GM19023 (cell line): ENCODE results near the gene INIP.
"Not testable (repeated sequence)": the region's sequence is repeated elsewhere in the genome, so short reads cannot be mapped to it uniquely, and the experiment has no call there.

Source experiments
- ATAC-seq: cut with Tn5 transposase; IDR thresholded peaks from one replicate; pipeline ENCODE4 v1.9.1; 2021; ENCODE audit warnings: mild to moderate bottlenecking, moderate library complexity; ENCODE audit not compliant: unreplicated experiment

Gene INIP

GRCh38 chr9:112677040-112677439 is 40.9 kb downstream of the INIP start:
- ATAC-seq, result no peak

DNA sequence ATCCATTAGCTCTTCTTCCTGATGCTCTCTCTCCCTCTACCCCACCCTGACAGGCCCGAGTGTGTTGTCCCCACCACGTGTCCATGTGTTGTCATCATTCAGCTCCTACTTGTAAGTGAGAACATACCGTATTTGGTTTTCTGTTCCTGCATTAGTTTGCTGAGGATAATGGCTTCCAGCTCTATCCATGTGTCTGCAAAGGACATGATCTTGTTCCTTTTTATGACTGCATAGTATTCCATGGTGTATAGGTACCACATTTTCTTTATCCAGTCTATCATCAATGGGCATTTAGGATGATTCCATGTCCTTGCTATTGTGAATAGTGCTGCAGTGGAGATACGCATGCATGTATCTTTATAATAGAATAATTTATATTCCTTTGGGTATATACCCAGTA is 44.7 kb downstream of the INIP start:
- ATAC-seq, result not testable (repeated sequence)

GRCh38 chr9:112670991-112671625 is 46.8 kb downstream of the INIP start:
- ATAC-seq, result no peak

DNA sequence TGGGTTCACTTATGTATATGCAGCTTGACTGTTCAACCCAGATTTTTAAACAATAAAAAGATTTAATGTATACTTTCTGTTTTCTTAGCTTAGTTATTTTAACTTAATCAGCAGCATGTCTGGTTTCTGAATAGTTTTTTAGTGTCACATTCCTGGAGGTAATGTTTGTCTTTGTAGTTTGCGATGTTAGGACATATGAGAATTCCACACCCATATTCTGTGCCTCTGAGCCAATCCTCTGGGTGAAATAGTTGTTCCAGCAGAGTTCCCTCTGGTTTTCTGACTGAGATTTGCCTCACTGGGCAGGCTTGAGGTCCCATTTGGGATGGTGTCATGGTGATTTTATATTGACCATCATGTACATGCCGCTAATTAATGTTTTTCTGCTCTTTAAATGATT is 48.6 kb downstream of the INIP start:
- no peak for ATAC-seq

DNA sequence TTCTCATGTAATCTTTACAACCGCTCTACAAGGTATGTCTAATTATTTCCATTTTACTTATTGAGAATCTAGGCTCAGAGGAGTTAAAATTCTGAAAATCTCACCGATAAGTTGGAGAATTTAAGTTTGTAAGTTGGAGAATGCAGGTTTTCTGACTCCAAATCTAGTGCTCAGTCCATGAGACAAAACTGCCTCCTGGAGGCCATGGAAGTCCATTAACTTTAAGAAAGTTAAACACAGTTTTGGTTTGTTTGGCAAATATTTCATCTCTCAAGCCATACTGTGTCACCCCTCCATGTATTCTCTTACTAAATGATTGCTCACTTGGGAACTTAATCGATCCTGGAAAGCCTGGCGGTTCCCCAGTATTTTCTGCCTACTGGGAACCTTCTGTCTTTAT is 52.6 kb downstream of the INIP start:
- no peak for ATAC-seq

- no peak for ATAC-seq
These were observed 53.4 kb downstream of the INIP start for GRCh38 chr9:112664531-112664930.

DNA sequence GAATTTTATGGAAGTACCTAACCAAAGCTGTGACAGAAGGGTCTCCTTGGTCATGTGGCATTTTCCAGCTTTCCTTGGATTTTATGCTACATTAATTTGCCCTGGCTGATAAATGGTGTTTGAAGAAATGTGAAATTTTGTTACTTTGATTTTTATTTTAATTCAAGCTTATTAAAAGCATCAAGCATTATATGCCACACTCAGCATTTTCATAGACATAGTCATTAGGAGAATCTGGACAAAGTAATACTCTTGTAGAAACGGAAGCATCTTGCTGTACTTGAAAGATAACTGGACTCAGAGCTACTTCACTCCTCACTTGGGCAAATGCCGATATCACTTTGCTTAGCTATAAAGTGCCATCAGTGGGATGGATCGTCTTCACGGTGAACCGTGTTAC is 54.2 kb downstream of the INIP start:
- no peak for ATAC-seq

GRCh38 chr9:112659906-112660305 is 58.0 kb downstream of the INIP start:
- no peak for ATAC-seq

DNA sequence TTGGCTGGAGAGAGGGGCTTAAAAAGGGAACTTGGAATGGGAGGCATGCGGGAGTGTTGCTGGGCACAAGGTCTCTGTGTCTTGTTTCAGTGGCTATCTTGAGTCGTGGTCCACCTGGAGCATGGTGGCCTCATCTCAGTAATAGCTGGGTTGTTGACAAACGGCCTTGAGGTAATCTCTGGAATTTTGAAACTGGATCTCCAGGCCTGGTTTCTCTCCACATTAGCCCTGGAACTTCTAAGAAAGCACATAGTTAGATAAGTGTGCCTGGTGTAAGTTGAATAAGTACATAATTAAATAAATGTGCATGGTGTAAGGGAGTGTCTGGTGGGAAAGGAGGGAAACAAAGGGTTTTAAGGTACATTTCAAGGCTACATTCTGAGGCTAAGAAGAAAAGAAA is 62.2 kb downstream of the INIP start:
- ATAC-seq, result no peak

DNA sequence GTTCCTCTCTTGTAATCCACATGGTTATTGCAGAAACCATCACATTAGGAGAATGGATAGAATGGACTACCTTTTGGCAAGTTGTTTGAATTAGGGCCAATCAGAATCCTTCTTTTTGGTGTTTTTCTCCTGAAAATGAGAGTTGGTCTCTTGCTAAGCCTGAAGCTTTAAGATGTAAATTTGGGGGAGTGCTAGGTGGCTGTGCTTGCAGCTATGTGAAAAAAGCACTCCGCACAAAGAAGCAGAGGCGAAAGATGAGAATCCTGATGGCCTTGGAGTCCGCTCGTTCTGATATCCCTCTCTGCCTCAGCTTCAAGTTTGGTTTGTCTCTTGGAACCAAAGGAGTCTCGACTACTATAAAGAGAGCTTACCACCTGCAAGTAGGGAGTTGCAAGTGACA is 63.6 kb downstream of the INIP start:
- ATAC-seq, result no peak

DNA sequence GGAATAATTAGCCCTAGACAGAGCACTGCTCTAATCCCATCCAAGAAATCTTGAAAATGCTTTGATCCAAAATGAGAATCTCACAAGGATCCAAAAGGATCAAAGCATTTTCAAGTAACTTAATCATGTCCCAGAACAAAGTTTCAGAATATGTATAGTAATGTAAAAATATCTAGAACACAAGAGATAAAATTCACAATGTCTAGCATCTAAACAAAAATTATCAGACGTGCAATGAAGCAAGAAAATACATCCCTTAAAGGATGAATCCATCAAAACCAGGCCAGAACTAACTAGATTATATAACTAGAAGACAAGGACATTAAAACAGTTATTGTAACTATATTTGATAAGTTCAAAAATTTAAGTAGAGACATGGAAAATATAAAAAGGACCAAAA is 69.3 kb downstream of the INIP start:
- ATAC-seq, result no peak

DNA sequence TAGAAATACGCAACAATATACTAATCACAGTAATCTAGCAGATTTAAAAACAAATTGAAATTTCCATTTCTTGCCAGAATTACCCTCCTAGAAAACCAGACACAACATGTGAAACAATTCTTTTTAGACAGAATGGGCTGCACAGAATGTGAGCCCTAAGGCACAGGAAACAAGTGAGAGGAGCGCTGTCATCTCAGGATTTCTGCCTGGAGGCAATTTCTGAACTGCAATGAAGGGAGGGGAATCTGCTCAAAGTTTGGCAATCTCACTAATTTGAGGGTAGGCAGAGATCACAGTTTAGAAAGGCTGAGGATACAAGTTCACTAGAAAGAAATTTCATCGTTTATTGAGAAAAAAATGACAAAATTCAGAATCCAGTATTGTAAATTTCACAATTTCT is 70.3 kb downstream of the INIP start:
- no peak for ATAC-seq

DNA sequence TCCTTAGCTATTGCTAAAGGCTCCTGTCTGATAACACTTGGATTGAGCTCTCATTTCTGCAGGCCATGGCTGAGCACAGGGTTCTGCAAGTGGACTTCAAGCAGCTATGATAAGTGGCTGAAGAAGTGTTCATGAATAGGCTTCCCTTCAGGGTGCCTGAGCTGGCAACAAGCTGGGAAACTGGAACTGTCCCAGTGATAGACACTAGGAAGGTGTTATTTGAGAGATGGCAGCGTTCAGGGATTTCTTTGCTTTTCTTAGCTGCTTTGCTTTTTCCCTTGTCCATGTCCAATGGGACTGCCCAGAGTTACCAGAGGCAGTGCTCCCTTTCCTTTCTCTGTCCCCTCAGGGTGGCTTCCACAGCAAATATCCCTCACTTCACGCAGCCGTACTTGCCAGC is 75.8 kb downstream of the INIP start:
- no peak for ATAC-seq

- no peak for ATAC-seq
These were observed 77.6 kb downstream of the INIP start for GRCh38 chr9:112640311-112640710.
